AG09319 (cell line): ENCODE data around the gene SHC3.

Source experiments
- DNase-seq: peaks from one replicate; pipeline ENCODE4 v3.0.0-alpha.2; 2010; ENCODE audit warnings: low read depth; ENCODE audit errors: extremely low read depth
- CTCF ChIP-seq: IDR thresholded peaks from 2 replicates; pipeline ENCODE4 v1.5.1; 2011; ENCODE audit warnings: low read depth, mild to moderate bottlenecking, inconsistent platforms, low read length, moderate library complexity

Gene SHC3

GRCh38 chr9:89195131-89195797 lies 16.6 kb upstream of the SHC3 start:
- no peak for TF ChIP-seq CTCF
- DNase-seq: no peak

GRCh38 chr9:89194421-89195130 lies 16.0 kb upstream of the SHC3 start:
- TF ChIP-seq CTCF: no peak
- DNase-seq: peak; percentile 14

GRCh38 chr9:89191004-89191403 lies 12.4 kb upstream of the SHC3 start:
- TF ChIP-seq CTCF: no peak
- no peak for DNase-seq

GRCh38 chr9:89189215-89189614 lies 10.6 kb upstream of the SHC3 start:
- TF ChIP-seq CTCF: no peak; the same call in none of the 2 replicates

GRCh38 chr9:89187950-89188349 lies 9.3 kb upstream of the SHC3 start:
- TF ChIP-seq CTCF: no peak
- DNase-seq: no peak

More at GRCh38 chr9:89189215-89189614, 10.6 kb upstream of the SHC3 start:
- DNase-seq: no peak

- DNase-seq: no peak
- no peak for TF ChIP-seq CTCF
These were observed 8.9 kb upstream of the SHC3 start for GRCh38 chr9:89187541-89187940.

- no peak for DNase-seq
- TF ChIP-seq CTCF: no peak
These were observed 8.3 kb upstream of the SHC3 start for GRCh38 chr9:89186960-89187359.
